DOHH2 (cell line): ENCODE measurements around the gene WDR27.

Source experiments
- H3F3A ChIP-seq: fragments of 200-600 bp; sonication (generic), shearing (Covaris generic); 2 replicates; pipeline ENCODE4 v1.6.0; 2016; ENCODE audit warnings: antibody characterized with exemption, mild to moderate bottlenecking; ENCODE audit not compliant: control insufficient read depth, insufficient read depth
- H3K27ac ChIP-seq: fragments of 200-600 bp; sonication (generic); 2 replicates; pipeline ENCODE4 v1.5.1; 2014; ENCODE audit warnings: low read depth, mild to moderate bottlenecking, low read length, moderate library complexity
- H3K27me3 ChIP-seq: fragments of 200-600 bp; sonication (generic); 2 replicates; pipeline ENCODE4 v1.6.1; 2014; ENCODE audit warnings: mild to moderate bottlenecking, low read length, mixed read lengths; ENCODE audit not compliant: control insufficient read depth
- H3K36me3 ChIP-seq: fragments of 200-600 bp; sonication (generic); 2 replicates; pipeline ENCODE4 v1.6.1; 2014; ENCODE audit warnings: mild to moderate bottlenecking, low read length, moderate library complexity, mixed read lengths; ENCODE audit not compliant: control insufficient read depth
- H3K4me1 ChIP-seq: fragments of 200-600 bp; sonication (generic); 2 replicates; pipeline ENCODE4 v1.6.1; 2014; ENCODE audit warnings: mild to moderate bottlenecking, low read length, mixed read lengths; ENCODE audit not compliant: control insufficient read depth
- H3K4me2 ChIP-seq: fragments of 200-600 bp; sonication (generic); 2 replicates; pipeline ENCODE4 v1.6.0; 2014; ENCODE audit warnings: mild to moderate bottlenecking, low read length, moderate library complexity
- H3K4me3 ChIP-seq: fragments of 200-600 bp; sonication (generic); 2 replicates; pipeline ENCODE4 v1.5.1; 2014; ENCODE audit warnings: mild to moderate bottlenecking, low read length, mixed read lengths
- H3K79me2 ChIP-seq: fragments of 200-600 bp; sonication (generic); 2 replicates; pipeline ENCODE4 v1.6.1; 2014; ENCODE audit warnings: mild to moderate bottlenecking, low read length, mixed read lengths; ENCODE audit not compliant: control insufficient read depth
- H3K9me2 ChIP-seq: fragments of 200-600 bp; sonication (generic); replicated peaks from 2 replicates; pipeline ENCODE4 v1.6.1; 2014; ENCODE audit warnings: mild to moderate bottlenecking, low read length, mixed read lengths; ENCODE audit not compliant: control insufficient read depth
- H3K9me3 ChIP-seq: fragments of 200-600 bp; sonication (generic); 2 replicates; pipeline ENCODE4 v1.6.1; 2014; ENCODE audit warnings: antibody characterized with exemption, low read length, mixed read lengths; ENCODE audit not compliant: control insufficient read depth, insufficient read depth
- H4K20me1 ChIP-seq: fragments of 200-600 bp; sonication (generic); 2 replicates; pipeline ENCODE4 v1.6.0; 2014; ENCODE audit warnings: low read depth, mild to moderate bottlenecking, antibody characterized with exemption, low read length, moderate library complexity; ENCODE audit not compliant: control insufficient read depth, insufficient read depth
- CTCF ChIP-seq: fragments of 200-600 bp; sonication (generic); IDR thresholded peaks from one replicate; pipeline ENCODE4 v1.5.1; 2014; ENCODE audit warnings: antibody characterized with exemption, mild to moderate bottlenecking, low read depth, low read length; ENCODE audit not compliant: poor library complexity, severe bottlenecking
- EZH2phosphoT487 ChIP-seq: fragments of 200-600 bp; sonication (generic); IDR thresholded peaks from 2 replicates; pipeline ENCODE4 v1.6.1; 2017; ENCODE audit warnings: borderline replicate concordance, mild to moderate bottlenecking, antibody characterized with exemption, low read length, moderate library complexity, mixed read lengths

WDR27 gene

DNA sequence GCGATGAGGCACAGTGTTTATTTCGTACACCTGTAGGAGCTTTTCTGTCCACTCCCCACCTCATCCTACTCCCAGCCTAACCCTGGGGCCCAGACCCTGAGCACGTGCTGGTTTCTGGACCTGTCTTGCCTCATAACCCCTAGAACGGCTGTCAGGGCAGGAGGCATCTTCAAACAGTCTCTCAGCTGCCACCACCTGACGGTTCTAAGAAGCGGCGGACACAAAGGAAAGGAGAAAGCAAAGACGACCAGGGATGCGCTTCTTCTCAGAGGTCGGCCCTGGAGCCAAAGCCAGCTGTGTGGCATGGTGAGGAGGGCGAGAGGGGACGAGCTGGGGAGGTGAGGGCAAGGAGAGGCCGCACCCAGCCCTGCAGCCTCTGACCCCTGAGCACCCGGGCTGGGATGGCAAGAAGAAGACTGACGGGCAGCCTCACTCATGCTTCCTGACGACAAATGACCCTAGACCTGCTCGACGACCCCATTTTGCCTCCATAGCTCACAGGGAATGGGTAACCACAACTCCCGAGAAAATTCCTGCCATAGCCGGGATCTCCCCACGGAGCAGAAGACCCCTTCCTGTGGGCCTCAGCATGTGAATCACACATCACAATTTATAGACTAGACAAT, 62.1 kb downstream of the WDR27 start:
- H3K79me2 ChIP-seq, result no peaks in the 10 kb centered on the region
- H3K27me3 ChIP-seq, result no peaks in the 10 kb centered on the region
- H3F3A ChIP-seq, result no peaks in the 10 kb centered on the region
- no peak overlapping the region for H3K4me3 ChIP-seq
- H3K4me1 ChIP-seq, result no peaks in the 10 kb centered on the region
- no peaks in the 10 kb centered on the region for H3K9me2 ChIP-seq
- no peak overlapping the region for H3K4me2 ChIP-seq
- no peak for TF ChIP-seq EZH2phosphoT487
- TF ChIP-seq CTCF, result no peak
- no peaks in the 10 kb centered on the region for H3K9me3 ChIP-seq
- H3K36me3 ChIP-seq, result peaks cover 3% of the 10 kb centered on the region; the same call in 1 of the 2 replicates
- no peaks in the 10 kb centered on the region for H4K20me1 ChIP-seq
- H3K27ac ChIP-seq, result no peak overlapping the region

- Histone ChIP-seq H3K27ac (no peak overlapping the region), H3K4me2 (no peak overlapping the region), H3K4me3 (no peak overlapping the region), H3K79me2 (no peaks in the 10 kb centered on the region), H3K27me3 (no peaks in the 10 kb centered on the region), H3K4me1 (no peaks in the 10 kb centered on the region), H3K36me3 (peaks cover 7% of the 10 kb centered on the region; the same call in 1 of the 2 replicates), H3K9me3 (no peaks in the 10 kb centered on the region), H3F3A (no peaks in the 10 kb centered on the region), H3K9me2 (no peaks in the 10 kb centered on the region), H4K20me1 (no peaks in the 10 kb centered on the region)
- TF ChIP-seq EZH2phosphoT487, result no peak
- no peak for TF ChIP-seq CTCF
Observed at GRCh38 chr6:169638915-169639314, 62.9 kb downstream of the WDR27 start.

GRCh38 chr6:169638388-169638787, 63.4 kb downstream of the WDR27 start:
- Histone ChIP-seq H3K36me3 (peaks cover 7% of the 10 kb centered on the region; the same call in 1 of the 2 replicates), H3K9me3 (no peaks in the 10 kb centered on the region), H3K27ac (no peak overlapping the region), H3K4me3 (no peak overlapping the region), H3K4me1 (no peaks in the 10 kb centered on the region), H3K4me2 (no peak overlapping the region), H3K27me3 (no peaks in the 10 kb centered on the region), H3F3A (no peaks in the 10 kb centered on the region), H3K79me2 (no peaks in the 10 kb centered on the region), H3K9me2 (no peaks in the 10 kb centered on the region), H4K20me1 (no peaks in the 10 kb centered on the region)
- TF ChIP-seq EZH2phosphoT487 (no peak), CTCF (no peak)
